SIG-M5 treated with dmso at 0.1 percent for 504 hours (cell line): ENCODE data around the gene B3GNT3.
A peak's percentile ranks its signal among the peaks of the same experiment; 100 is the strongest.

Experiments used
- DNase-seq: peaks from one replicate; lab custom pipeline; 2025; ENCODE audit not compliant: unreplicated experiment; lab: John Stamatoyannopoulos, UW

Gene B3GNT3, protein sequence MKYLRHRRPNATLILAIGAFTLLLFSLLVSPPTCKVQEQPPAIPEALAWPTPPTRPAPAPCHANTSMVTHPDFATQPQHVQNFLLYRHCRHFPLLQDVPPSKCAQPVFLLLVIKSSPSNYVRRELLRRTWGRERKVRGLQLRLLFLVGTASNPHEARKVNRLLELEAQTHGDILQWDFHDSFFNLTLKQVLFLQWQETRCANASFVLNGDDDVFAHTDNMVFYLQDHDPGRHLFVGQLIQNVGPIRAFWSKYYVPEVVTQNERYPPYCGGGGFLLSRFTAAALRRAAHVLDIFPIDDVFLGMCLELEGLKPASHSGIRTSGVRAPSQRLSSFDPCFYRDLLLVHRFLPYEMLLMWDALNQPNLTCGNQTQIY

DNA sequence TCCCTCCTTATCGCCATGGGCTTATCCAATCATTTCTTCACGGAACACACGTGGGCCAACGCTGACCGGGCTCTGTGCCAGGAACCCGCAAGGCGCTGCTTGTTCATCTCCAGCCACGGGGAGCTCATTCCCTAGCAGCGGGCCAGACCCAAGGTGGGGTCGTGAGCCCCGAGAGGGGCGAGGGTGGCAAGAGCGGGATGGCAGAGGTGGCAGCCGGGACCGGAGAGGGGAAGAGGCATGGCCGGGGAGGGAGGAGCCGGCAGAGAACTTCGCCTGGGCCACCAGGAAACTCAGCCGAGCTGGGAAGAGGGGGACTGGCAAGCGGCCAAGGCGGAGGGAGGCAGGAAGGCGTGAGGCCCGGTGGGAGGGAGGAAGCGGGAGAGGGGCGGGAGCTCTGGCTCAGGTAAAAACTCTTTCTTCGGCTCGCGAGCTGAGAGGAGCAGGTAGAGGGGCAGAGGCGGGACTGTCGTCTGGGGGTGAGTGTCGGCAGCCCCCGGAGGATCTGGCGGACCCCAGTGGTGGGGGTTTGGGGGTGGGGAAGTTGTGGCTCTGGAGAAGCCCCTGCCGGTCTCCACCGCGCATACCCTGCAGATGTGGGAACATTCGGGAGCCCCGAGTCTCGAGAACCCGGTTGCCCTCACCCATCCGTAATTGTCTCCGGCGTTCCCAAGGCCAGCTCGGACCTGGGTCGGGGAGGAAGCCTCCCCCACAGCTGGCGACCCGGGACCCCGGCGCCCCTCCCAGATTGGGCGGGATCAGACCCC, at the start of gene B3GNT3:
Gene B3GNT3 (plus strand): TSS at position 408 of the 764 bp plus-strand sequence. CDS start 12,670 bp downstream, outside the sequence.
- no peak for DNase-seq

DNA sequence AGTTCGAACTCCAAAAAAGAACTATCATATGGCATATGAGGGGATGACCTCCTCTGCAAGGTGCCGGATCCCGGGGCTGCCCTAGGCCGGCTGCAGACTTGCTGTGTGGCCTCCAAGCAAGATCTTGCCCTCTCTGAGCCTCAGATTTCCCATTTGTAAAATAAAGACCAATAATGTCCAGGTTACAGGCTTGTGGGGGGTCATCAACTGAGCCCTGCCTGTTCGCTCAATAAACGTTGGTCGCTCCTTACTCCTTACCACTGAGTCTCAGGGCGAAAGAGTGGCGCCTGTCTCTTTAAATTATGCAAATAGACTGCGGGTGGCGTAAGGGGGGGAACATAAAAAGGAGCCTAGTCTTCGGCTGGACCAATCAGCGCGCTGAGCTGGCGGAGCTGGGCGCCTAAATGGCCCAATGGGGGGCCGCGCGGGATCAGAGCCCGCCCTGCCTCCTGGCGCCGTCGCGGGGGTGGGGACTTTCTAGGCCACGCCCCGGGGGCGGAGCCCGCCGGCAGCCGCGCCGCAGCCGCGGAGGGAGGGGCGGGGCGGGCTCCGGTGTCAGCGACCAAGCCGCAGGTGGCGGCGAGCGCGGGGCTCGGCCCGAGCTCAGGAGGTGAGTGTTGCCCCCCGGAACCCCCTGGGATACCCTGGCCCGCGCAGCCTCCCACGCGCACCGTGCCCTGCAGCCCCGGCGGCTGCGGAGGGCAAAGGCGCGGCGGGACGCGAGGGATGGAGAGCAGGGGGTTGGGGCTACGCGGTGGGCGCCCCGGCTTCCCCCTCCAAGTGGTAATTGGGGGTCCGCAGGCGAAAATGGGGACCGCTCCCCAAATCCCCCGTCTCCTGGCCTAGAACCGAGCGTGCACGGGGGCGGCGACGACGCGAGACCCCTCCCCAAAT, 47.5 kb upstream of the B3GNT3 start:
- peak; percentile 93 for DNase-seq

DNA sequence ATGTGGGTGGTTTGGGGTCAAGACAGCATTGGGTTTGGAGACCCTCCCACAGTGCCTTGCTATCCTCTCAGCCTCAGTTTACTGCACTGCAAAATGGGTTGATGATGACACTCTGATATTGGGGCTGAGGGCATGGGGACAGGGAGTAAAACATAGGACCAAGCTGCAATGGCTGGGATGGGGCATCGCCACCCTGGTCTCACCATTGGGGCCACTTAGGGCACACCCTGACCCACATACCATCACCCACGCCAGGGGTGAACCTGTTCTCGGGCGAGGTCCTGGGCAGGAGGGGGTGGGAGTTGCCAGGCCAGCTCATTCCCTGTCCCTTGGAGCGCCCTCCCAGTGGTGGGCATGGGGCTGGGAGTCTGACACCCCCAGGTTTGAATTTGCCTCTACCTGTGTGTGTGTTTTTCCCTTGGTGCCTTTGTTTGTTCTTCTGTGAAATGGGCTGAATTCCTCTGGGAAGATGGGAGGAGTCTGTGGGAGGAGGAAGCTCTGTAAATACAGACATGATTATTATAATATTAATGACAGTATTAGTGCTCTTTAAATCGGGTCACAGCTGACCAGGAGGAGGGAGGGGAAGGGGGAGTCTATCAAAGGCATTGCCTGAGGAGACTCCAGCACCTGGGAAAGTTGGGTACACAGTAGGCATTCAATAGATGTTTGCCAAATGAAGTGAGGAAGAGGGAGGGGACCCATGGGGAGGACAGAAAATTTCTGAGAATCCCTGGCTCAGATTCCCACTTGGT, 45.9 kb upstream of the B3GNT3 start:
- DNase-seq, result no peak

DNA sequence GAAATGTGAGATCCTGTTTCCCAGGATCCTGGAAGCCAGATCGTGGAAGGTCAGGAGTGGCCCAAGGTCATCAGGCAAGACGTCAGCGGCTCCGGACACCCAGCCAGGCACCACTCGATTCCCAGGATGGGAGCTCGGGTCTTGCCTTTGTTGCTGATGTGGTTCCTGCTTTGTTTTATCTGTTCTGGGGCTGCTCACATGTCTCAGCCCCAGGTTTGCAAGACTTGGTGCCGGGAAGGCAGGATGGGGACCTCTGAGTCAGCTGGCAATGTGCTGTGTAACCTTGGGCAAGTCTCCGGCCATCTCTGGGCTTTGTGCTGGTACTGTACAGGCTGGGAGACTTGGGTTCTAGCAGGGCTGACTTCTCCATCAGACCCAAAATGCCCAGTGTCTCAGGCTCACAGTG, 45.0 kb upstream of the B3GNT3 start:
- peak; percentile 18 for DNase-seq

DNA sequence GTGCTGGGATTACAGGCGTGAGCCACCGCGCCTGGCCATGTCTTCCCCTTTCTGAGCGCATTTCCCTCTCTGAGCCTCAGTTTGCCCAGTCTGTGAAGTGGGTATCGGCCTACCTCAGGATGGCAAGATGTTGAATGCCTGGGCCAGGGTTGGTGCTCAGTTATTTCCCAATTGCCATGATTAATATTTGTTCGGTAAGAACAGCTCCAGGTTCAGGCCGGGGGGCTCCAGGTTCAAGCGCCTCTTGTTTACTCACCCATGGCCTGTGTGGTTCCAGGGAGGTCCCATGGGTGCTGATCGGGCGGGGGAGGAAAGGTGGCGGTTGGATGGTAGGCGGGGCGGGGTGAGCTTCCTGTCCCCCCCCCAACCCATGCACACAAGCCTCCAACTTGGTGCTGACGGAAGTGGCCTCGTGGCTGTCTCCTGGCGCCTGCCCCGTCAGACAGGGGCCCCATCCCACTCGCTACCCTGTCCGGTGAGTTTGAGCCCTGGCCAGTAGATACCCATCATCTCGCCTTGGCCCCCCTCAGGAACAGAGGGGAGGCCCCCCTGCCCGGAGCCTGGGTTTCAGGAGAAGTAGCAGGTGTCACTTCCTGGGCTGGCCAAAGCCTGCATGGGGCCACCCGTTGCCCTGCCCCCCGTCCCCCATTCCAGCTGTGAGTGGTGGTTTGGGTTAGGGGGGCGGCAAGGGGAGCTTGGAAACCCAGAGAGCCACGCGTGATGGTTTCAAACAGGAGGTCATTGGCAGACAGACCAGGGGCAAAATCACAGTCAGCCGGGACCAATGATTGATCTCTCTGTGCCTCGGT, 43.6 kb upstream of the B3GNT3 start, which contains the start of gene FCHO1:
Gene FCHO1 (plus strand): TSS at position 375 of the 809 bp plus-strand sequence. CDS start 3,688 bp downstream, outside the sequence.
- DNase-seq, result peak; percentile 75

DNA sequence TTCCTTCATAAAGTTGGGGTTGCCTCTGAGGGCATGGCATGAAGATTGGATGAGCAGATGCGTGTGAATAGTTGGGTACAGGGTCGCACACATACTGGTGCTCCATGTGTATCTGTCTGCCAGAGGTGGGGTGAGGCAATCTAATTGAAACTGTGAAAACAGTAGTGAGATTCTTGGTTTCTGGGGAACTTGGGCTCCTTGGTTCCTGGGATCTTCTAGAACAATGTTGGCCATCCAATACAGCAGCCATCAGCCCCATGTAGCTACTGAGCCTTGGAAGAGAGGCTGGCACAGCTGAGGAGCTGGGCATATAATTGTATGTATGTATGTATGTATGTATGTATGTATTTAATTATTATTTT, 43.0 kb upstream of the B3GNT3 start:
- DNase-seq, result peak; percentile 56

DNA sequence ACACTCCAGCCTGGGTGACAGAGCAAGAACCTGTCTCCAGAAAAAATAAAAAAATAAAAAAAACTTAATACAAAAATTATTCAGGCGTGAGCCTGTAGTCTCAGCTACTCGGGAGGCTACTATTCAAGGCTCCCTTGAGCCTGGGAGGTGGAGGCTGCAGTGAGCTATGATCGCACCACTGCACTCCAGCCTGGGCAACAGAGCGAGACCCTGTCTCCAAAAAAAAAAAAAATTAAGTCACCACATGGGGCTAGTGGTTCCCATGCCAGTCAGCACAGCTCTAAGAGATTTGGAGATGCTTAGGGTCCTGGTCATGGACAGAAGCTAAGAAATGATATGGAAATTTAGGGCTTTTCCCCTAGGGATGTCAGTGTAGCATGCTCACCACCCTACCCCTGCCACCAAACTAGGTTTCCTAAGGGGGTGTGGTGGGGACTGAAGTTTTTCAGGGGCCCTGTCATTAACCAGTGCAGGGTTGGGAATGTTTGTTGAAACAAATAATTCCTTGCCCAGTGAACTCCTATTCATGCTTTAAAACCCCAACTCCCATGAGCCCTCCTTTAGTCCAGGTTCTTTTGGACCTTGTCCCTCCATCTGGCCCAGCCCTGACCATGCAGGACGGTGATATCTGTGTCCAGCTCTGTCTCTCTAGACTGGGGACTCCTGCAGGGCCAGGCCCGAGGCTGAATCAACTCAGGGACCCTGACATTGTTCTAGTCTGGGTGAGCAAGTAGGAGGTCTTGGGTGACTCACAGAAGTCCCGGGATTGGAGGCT, 41.9 kb upstream of the B3GNT3 start:
- DNase-seq, result no peak

DNA sequence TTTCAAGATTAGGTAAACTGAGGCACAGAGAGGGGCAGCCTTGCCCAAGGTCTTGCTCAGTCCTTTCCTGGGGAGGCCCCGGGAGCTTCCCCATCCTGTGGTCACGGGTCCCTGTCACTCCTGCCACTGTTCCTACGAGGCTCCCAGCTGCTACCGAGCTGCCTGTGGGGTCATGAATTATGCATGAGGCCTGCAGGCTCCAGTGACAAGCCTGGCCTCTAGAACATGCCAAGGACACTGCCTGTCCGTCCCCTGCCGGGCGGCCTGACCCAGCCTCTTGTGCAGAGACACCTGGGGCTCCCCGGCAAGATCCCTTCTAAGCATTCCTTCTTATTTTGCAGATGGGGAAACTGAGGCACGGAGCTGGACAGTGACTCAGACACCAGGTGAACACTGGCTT, 41.0 kb upstream of the B3GNT3 start:
- no peak for DNase-seq

DNA sequence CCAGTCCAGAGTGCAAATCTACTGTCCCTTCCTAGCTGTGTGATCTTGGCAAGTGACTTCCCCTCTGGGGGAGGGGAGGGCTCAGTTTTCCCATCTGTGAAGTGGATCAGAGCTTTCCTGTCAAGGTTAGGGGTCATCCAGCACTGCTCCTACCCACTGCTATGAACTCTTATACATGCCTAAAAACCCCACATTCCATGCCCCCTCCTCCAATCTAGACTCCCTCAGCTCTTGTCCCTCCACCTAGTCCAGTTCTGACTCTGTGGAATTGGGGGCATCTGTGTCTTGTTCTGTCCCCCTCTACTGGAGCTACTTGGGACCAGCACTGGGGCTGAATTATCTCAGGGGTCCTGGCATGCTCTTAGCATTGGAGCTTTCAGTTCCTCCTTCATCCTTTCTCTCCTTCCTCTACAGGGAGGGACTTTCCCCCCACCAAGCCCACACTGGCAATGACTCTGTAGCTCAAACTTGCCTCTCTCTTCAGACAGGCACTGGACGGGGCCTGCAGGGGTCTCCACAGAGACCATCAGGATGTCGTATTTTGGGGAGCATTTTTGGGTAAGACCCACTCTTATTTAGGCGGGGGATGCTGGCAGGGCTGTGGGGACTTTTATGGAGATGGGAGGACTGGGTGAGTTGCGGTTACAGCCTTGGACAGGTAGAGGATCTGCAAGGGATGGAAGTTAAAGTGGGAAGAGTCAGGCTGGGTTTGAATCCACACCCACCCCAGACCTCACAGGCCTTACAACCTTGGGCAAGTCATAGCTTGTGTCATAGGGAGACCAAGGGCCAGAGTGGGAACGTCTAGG, 40.1 kb upstream of the B3GNT3 start:
- peak; percentile 81 for DNase-seq

DNA sequence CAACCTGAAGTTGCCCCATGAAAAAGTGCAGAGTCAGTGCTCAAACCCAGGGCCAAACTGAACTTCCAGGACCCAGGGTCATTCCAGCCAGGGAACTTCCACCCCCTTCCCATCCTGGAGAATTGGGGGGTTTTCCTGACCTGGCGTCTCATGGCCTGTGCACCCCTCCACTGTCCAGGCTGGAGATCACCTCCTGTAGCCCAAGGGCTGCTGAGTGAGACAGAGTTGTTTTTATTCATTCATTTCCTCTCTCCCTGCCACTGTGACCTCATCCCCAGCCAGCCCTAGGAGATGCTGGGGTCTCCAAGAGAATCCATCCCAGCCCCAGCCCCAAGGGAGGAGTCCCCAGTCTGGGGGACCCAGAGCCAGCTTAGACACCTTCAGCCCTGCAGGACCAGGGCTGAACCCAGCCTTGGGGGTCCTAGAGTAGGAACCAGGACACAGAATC, 39.5 kb upstream of the B3GNT3 start:
- DNase-seq, result no peak

DNA sequence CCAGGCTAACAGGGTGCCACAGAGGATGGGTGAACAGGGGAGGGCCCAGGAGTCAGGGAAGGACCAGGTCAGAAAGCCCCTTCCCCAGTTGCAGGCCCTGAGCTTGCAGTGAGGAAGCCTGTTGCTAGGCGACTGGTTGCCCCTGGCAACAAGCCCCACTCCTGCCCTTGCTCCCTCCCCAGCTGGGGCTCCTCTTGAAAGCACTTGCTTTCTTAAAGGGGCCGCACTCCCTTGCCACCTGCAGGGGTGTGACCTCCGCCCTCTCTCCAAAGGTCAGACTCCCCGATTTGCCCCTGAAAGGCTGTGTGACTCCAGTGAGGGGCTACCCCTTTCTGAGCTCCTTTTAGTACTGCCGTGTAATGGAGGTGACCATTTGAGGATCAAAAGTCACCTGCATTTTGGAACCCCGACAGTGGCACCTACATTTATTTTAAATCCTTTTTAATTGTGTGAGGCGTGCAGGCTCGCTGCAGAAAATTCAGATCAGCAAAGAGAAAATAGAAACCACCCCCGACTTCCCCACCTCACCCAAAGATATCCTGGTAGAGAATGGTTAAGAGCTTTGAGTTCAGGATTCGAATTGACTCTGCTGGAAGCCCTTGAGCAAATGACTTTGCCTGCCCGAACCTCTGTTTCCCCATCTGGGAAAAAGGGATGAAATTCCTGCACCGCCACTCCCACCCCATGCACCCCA, 38.8 kb upstream of the B3GNT3 start:
- DNase-seq, result no peak

DNA sequence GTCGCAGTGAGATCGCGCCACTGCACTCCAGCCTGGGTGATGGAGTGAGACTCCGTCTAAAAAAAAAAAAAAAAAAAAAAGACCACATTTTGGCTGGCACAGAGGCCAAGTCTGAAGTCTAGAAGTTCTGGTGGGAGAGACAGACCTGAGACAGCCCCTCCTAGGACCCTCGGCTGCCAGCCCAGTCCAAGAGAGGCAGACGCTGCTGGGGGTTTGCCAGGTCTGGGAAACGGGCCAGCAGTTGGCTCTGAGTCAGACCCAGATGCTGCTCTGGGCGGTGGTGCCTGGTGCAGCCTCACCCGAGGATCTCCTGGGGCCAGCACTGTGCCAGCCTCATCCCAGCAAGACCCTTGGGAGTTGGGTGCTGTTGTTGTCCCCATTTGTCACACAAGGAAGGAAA, 37.8 kb upstream of the B3GNT3 start:
- no peak for DNase-seq

DNA sequence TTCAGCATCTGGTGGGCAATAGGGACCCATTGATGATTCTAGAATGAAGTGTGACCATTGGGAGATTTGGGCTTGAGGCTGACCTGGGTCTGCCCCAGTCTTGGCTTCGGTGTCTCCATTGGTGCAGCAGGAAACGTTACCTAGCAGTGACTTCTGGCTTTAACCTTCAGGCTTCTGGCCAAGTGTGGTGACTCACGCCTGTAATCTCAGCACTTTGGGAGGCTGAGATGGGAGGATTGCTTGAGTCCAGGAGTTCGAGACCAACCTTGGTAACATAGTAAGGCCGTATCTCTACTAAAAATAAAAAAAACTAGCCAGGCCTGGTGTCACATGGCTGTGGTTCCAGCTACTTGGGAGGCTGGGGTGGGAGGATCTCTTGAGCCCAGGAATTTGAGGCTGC, 36.4 kb upstream of the B3GNT3 start:
- no peak for DNase-seq

DNA sequence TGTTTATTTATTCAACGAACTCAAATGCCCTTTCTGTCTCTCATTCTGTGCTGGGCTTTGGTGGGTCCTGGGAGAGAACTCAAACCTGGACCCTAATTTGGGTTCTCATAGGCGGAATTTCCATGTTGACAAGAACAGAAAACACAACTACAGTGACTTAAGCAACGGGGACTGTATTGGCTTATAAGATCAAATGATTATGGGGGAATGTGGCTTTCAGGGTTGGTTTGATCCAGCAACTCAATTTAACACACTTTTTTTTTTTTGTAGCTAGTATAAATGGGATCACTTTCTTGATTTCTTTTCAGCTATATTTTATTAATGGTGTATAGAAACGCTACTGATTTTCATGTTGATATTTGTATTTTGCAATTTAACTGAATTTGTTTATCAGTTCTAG, 33.8 kb upstream of the B3GNT3 start:
- no peak for DNase-seq

DNA sequence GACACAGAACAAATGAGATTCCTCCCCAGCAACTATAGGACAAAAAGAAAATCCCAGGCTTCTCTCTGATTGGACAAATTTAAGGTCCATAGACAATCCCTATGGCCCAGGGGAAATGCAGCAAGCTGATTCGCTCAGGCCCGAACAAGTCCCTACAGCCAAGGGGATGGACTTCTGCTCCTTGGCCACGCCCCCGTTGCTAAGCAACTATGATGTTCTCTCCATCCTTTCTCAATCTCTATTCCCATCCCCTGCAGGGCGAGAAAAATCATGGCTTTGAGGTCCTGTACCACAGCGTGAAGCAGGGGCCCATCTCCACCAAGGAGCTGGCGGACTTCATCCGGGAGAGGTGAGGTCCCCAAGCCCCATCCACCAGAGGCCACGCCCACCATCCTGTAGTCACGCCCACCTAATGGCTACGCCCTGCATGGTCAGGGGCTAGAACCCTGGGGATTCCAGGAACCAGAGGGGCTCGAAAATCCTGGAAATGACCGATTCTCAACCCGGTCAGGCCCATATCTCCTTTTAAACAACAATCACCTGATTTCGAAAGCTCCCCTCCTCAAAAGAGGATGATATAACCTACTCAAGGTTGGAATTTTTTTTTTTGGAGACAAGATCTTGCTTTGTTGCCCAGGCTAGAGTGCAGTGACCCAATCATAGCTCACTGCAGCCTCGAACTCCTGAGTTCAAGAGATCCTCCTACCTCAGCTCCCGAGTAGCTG, 32.3 kb upstream of the B3GNT3 start:
- peak; percentile 43 for DNase-seq

DNA sequence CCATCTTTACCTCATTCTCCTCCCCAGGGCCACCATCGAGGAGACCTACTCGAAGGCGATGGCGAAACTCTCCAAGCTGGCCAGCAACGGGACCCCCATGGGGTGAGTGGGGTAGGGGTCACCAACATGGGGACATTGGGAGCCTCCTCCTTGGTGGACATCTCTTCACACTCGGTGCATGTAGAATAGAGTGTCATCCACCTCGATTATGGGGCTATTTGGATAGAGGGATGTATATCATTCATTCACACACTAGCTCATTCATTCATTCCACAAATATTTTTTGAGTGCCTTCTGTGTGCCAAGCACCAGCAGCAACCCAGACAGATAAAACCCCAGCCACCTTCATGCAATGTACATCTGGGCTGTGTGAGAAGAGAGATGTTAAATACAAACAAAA, 30.6 kb upstream of the B3GNT3 start:
- no peak for DNase-seq
